Prostate gland (tissue), 2 donors: Measurements from ENCODE around the gene GGT7.

Source experiments
- CTCF ChIP-seq, 4 experiments: fragments of 200-600 bp in 2 of 4; fragments of 450-650 bp in 2 of 4; sonication (generic) in 2 of 4; IDR thresholded peaks; 1 replicate in 3 of 4; 2 replicates in 1 of 4; pipeline ENCODE4 v1.5.1; 2016 to 2019; ENCODE audit warnings: antibody characterized with exemption in 4 of 4, mild to moderate bottlenecking in 2 of 4, moderate library complexity in 2 of 4
- POLR2AphosphoS5 ChIP-seq: sonication (generic); formaldehyde crosslinking; IDR thresholded peaks from one replicate; pipeline ENCODE4 v1.6.1; 2017; ENCODE audit warnings: antibody characterized with exemption

GRCh38 chr20:34884260-34884659, 11.6 kb upstream of the GGT7 start:
- TF ChIP-seq POLR2AphosphoS5 = no peak
- TF ChIP-seq CTCF (IDR thresholded peaks at IDR 0.05) = no peak
